Nephron progenitor cell (in vitro differentiated cells): Measurements from ENCODE around the gene EVI5L.
A peak's percentile ranks its signal among the peaks of the same experiment; 100 is the strongest.

Experiments
- DNase-seq: peaks from one replicate; pipeline ENCODE4 v3.0.0; 2021
- H3K27ac Mint-ChIP-seq: 2 replicates; pipeline ENCODE4 v1.8.0; 2021; ENCODE audit warnings: mild to moderate bottlenecking, moderate library complexity, mixed read lengths
- H3K27me3 Mint-ChIP-seq: 2 replicates; pipeline ENCODE4 v1.8.0; 2021; ENCODE audit warnings: mild to moderate bottlenecking, low read depth, mixed read lengths; ENCODE audit not compliant: poor library complexity
- H3K36me3 Mint-ChIP-seq: 2 replicates; pipeline ENCODE4 v1.8.0; 2021; ENCODE audit warnings: low read depth, mixed read lengths
- H3K4me1 Mint-ChIP-seq: 2 replicates; pipeline ENCODE4 v1.8.0; 2021; ENCODE audit warnings: mixed read lengths
- H3K4me3 Mint-ChIP-seq: 2 replicates; pipeline ENCODE4 v1.8.0; 2021; ENCODE audit warnings: mild to moderate bottlenecking, moderate library complexity, mixed read lengths
- H3K9me3 Mint-ChIP-seq: 2 replicates; pipeline ENCODE4 v1.8.0; 2021; ENCODE audit warnings: mild to moderate bottlenecking, moderate library complexity, mixed read lengths
- TF ChIP-seq, protein P1 (sequence below): fragments of 200-600 bp; sonication (generic); IDR thresholded peaks from 2 replicates; pipeline ENCODE4 v1.5.0; 2021; ENCODE audit warnings: antibody characterized with exemption

The EVI5L gene

DNA sequence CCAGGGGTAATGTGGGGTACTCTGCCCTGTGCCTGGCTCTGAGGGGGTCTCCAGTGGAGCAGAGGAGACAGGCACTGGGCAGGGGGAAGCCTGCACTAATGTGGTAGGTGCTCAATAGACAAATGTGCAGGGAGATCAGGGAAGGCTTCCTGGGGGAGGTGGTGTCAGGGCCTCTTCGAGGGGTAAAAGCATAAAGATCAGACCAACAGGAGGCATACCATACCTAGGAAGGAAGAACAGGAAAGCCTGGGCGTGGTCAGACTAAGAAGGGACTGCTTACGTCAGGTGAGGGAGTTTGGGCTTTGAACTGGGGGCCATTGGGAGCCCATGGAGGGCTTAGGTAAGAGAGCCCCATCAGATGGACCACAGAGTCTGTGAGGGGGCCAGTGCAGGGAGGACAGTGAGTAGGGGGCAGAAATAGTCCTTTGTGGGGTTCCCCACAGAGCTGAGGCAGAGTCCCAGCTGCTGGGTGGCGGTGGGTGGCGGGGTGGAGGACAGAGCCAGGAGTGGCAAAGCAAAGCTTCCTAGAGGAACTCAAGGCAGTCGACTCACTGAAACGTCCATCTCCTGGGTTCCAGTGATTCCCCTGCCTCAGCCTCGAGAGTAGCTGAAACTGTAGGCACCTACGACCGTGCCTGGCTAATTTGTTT lies 35.4 kb downstream of the EVI5L start:
- H3K36me3 Mint-ChIP-seq, result no peaks in the 10 kb centered on the region
- H3K4me3 Mint-ChIP-seq, result no peak overlapping the region
- no peak for DNase-seq
- H3K27ac Mint-ChIP-seq, result no peak overlapping the region
- TF ChIP-seq, protein P1, sequence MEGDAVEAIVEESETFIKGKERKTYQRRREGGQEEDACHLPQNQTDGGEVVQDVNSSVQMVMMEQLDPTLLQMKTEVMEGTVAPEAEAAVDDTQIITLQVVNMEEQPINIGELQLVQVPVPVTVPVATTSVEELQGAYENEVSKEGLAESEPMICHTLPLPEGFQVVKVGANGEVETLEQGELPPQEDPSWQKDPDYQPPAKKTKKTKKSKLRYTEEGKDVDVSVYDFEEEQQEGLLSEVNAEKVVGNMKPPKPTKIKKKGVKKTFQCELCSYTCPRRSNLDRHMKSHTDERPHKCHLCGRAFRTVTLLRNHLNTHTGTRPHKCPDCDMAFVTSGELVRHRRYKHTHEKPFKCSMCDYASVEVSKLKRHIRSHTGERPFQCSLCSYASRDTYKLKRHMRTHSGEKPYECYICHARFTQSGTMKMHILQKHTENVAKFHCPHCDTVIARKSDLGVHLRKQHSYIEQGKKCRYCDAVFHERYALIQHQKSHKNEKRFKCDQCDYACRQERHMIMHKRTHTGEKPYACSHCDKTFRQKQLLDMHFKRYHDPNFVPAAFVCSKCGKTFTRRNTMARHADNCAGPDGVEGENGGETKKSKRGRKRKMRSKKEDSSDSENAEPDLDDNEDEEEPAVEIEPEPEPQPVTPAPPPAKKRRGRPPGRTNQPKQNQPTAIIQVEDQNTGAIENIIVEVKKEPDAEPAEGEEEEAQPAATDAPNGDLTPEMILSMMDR, result no peak
- H3K4me1 Mint-ChIP-seq, result peaks cover 10% of the 10 kb centered on the region
- peaks cover 76% of the 10 kb centered on the region for H3K27me3 Mint-ChIP-seq
- H3K9me3 Mint-ChIP-seq, result no peaks in the 10 kb centered on the region

DNA sequence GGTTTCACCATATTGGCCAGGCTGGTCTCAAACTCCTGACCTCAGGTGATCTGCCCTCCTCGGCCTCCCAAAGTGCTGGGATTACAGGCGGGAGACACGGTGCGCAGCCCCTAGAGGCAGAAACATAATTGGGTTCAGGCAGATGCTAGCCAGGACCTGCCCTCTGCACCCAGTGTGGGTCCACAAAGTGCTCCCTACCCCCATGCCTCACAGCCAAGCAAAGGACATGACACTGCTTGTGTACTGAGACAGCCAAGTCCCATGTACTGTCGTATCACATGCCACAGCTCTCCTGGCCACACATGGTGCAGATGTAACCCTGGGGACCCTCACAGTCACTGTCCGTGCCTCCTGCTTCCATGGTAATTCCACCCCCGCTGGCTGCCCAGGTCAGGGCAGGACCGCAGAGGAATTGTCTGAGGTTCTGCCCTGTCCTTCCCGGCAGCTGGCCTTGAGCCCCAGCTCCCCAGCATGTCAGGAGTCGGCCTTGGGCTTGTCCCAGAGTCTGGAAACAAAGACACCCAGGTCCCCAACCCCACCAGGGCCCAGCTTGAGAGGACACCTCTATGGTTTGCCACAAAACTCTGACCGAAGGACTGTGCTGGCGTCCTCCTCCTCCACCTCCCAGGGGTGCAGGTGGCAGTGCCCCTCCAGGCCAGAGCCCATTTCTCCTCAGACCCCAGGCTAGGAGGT lies 36.5 kb downstream of the EVI5L start:
- Mint-ChIP-seq H3K27me3 (peaks cover 68% of the 10 kb centered on the region), H3K4me1 (peaks cover 14% of the 10 kb centered on the region), H3K27ac (no peak overlapping the region)

GRCh38 chr19:7867092-7867844 lies 37.2 kb downstream of the EVI5L start:
- Mint-ChIP-seq H3K27me3 (peaks cover 68% of the 10 kb centered on the region), H3K4me1 (peaks cover 21% of the 10 kb centered on the region), H3K36me3 (no peaks in the 10 kb centered on the region), H3K27ac (no peak overlapping the region), H3K4me3 (no peak overlapping the region), H3K9me3 (no peaks in the 10 kb centered on the region)
- DNase-seq, result no peak
- TF ChIP-seq, protein P1, result no peak

More for the DNA sequence above, 36.5 kb downstream of the EVI5L start:
- Mint-ChIP-seq H3K36me3 (no peaks in the 10 kb centered on the region), H3K4me3 (no peak overlapping the region), H3K9me3 (no peaks in the 10 kb centered on the region)
- TF ChIP-seq, protein P1, result no peak
- DNase-seq, result no peak

- TF ChIP-seq, protein P1, result no peak
- no peak overlapping the region for H3K4me3 Mint-ChIP-seq
- DNase-seq, result no peak
- no peaks in the 10 kb centered on the region for H3K9me3 Mint-ChIP-seq
- peaks cover 66% of the 10 kb centered on the region for H3K27me3 Mint-ChIP-seq
- H3K36me3 Mint-ChIP-seq, result no peaks in the 10 kb centered on the region
- peaks cover 22% of the 10 kb centered on the region for H3K4me1 Mint-ChIP-seq
- no peak overlapping the region for H3K27ac Mint-ChIP-seq
Observed at GRCh38 chr19:7868326-7868670, 38.3 kb downstream of the EVI5L start.

- Mint-ChIP-seq H3K36me3 (no peaks in the 10 kb centered on the region), H3K27ac (no peak overlapping the region), H3K4me1 (peaks cover 22% of the 10 kb centered on the region), H3K27me3 (peaks cover 66% of the 10 kb centered on the region), H3K4me3 (peak overlapping the region; percentile 67), H3K9me3 (no peaks in the 10 kb centered on the region)
- TF ChIP-seq, protein P1, result peak; percentile 49
- DNase-seq, result peak; percentile 87
Observed at GRCh38 chr19:7868671-7869452, 38.8 kb downstream of the EVI5L start.
